ENCODE results near the gene CRYM.

DNA sequence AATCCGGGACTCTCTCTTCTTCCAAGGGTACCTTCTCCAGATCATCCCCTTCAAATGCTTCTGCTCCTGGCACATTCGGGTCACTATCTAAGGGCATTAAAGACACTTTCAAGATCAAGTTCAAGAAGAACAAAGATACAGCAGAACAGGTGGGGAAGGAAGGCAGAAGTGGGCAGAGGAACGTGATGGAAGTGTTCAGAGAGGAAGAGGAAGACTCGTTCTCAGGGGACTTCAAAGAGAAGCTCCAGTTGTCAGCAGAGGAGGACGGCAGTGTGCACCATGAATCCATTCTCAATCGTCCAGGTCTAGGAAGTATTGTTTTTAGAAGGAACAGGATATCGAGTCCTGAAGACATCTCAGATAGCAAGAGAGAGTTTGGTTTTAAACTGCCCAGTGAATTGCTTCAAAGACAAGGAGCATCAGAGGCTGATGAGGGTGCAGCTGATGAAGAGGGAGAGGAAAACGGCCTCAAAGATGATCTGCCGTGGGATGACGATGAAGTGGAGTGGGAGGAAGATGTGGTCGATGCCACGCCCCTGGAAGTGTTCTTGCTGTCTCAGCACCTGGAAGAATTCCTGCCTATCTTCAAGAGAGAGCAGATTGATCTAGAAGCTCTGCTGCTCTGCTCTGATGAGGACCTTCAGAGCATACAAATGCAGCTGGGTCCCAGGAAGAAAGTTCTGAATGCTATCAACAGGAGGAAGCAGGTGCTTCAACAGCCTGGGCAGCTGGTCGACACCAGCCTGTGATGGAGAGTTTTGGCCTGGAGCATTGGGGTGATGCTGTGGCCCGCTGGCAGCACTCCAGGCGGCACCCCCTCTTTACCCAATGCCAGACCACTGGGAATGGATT, 27.8 kb downstream of the CRYM start:
- TF ChIP-seq CTCF (conservative IDR thresholded peaks at IDR 0.05; ENCODE audit: low read depth, low read length) (no peak), EZH2 (IDR thresholded peaks at IDR 0.05; ENCODE audit: borderline replicate concordance, low read depth, low read length, poor library complexity, severe bottlenecking) (no peak)
